Choroid plexus epithelial cell (primary cell): ENCODE measurements around the gene ADAMTS17.

Experiments used
- DNase-seq: peaks from one replicate; pipeline ENCODE4 v3.0.0-alpha.2; 2010; ENCODE audit warnings: low read depth
- H3K4me3 ChIP-seq: 2 replicates; pipeline ENCODE4 v1.5.1; 2011; ENCODE audit warnings: low read depth, mild to moderate bottlenecking, control low read depth, low read length, moderate library complexity
- TF ChIP-seq, protein P1 (sequence below): conservative IDR thresholded peaks from 2 replicates; pipeline ENCODE4 v1.5.1; 2011; ENCODE audit warnings: low read depth, mild to moderate bottlenecking, control low read depth, inconsistent platforms, low read length, moderate library complexity

The ADAMTS17 gene

GRCh38 chr15:100194996-100195395 is 146.8 kb downstream of the ADAMTS17 start:
- TF ChIP-seq, protein P1, sequence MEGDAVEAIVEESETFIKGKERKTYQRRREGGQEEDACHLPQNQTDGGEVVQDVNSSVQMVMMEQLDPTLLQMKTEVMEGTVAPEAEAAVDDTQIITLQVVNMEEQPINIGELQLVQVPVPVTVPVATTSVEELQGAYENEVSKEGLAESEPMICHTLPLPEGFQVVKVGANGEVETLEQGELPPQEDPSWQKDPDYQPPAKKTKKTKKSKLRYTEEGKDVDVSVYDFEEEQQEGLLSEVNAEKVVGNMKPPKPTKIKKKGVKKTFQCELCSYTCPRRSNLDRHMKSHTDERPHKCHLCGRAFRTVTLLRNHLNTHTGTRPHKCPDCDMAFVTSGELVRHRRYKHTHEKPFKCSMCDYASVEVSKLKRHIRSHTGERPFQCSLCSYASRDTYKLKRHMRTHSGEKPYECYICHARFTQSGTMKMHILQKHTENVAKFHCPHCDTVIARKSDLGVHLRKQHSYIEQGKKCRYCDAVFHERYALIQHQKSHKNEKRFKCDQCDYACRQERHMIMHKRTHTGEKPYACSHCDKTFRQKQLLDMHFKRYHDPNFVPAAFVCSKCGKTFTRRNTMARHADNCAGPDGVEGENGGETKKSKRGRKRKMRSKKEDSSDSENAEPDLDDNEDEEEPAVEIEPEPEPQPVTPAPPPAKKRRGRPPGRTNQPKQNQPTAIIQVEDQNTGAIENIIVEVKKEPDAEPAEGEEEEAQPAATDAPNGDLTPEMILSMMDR: no peak
- no peak for DNase-seq
- H3K4me3 ChIP-seq: no peak overlapping the region

DNA sequence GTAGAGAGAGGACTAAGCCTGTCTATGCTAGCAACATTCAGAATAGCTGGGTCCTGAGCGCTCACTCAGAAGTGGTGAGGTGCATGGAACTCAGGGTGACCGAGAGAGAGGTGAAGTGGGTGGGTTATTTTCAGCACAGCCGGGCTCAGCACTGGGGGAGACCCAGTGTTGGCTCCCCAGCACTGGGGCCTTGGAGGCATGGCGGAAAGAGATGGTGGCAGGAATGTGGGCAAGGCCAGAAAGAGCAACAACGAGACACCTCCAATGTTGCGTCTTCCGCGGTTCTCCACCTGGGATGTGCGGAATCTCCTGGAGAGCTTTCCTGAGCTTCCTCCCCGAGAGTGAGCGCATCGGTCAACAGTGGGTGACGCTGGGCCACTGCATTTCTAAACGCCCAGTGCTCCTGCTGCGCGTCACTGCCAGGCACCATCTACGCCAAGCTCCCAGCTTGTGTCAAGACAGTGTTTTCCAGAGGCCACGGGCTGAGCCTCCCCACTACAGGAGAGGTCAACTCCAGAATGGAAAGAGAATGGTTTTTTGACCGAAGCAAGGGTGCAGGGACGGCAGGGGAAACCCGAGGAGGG is 148.4 kb downstream of the ADAMTS17 start:
- no peak for DNase-seq
- H3K4me3 ChIP-seq: no peak overlapping the region
- TF ChIP-seq, protein P1: no peak

DNA sequence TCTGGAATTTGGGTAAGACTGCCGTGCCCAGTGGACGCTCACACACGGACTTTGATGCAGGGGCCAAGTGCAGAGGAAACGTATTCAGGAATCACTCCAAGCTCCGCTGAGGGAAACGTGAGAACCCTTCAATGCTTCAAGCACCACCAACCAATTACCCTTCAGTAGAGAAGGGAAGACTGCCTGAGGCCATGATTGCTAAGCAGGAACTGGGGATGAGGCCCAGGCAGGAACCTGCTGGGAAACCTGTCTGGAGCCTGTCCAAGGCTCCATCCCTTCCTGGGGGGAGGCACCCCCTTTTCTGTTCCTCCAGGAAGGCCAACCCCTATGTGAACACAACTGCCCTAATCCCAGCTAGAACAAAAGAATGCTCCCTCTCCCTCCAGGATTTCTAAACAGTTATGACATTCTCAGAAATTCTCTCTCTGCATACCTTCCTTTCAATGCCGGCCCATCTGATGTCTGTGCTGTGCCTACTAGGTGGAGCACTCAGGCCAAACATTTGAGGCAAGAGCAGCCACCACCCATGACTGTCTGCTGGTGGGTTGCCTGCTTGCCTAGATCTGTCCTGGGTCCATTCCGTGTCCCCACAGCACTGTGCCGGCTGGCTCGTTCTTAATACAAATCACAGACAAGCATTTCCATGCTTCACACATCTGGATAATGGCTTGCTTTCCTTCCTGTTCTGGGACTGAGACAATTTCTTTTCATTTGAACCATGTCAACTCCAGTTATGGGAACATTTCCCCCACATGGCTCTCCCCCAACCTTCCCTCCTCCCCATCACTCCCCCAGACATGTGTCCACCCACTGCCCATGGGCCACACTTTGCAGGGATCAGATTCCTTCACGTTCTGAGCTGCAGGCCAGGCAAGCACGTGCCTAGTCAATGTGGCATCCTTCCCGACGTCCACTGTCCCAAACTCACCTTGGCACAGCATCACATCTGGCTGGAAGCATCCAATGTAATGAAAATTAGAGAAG is 149.4 kb downstream of the ADAMTS17 start:
- DNase-seq: no peak
- no peak overlapping the region for H3K4me3 ChIP-seq
- TF ChIP-seq, protein P1: no peak

- no peak for DNase-seq
- no peak overlapping the region for H3K4me3 ChIP-seq
- TF ChIP-seq, protein P1: no peak
Measured at GRCh38 chr15:100191161-100191560, 150.6 kb downstream of the ADAMTS17 start.

DNA sequence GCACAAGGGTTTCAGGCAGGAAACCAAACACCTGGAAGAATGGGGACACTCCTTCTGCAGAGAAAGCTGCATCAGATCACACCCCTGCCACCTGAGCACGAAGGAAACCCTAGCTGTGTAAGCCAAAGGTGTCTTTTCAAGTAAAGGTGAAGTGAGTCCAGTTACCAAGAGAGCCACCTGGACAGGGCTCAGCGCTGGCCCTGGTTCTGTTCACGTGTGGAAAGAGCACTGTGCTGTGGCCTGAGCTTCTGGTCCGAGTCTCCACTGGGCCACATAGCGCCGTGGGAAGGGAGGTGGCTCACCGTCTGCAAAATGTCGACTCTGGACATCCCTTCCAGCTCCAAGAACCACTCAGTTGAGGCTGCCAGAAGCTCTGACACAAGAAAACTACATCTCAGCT is 151.1 kb downstream of the ADAMTS17 start:
- TF ChIP-seq, protein P1: no peak
- H3K4me3 ChIP-seq: no peak overlapping the region
- no peak for DNase-seq

DNA sequence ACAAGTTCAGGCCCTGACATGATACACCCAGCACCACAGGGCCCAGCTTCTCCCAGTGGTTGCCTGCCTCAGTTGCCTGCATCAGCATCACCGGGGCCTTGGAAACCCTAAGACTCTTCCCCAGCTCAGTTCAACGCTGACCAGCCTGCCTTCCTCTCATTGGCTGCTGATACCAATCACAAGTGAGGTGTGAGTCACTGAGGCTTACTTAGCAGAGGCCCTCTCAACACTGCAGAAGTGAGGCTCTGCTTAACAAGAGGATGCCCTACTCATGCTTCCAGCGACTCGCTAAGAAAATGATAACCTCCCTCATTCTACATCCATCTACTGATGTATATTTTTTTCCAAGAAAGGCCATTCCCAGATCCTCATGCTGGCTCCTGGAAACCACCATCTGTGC is 151.9 kb downstream of the ADAMTS17 start:
- no peak for DNase-seq
- TF ChIP-seq, protein P1: no peak
- H3K4me3 ChIP-seq: no peak overlapping the region
